NCI-H1694 (cell line): Measurements from ENCODE around the gene PTPRU.

Source experiments
- DNase-seq: peaks from one replicate; lab custom pipeline; 2025; lab: John Stamatoyannopoulos, UW

The PTPRU gene

GRCh38 chr1:29245876-29246275 is 9.6 kb downstream of the PTPRU start:
- peak; percentile 23 for DNase-seq

DNA sequence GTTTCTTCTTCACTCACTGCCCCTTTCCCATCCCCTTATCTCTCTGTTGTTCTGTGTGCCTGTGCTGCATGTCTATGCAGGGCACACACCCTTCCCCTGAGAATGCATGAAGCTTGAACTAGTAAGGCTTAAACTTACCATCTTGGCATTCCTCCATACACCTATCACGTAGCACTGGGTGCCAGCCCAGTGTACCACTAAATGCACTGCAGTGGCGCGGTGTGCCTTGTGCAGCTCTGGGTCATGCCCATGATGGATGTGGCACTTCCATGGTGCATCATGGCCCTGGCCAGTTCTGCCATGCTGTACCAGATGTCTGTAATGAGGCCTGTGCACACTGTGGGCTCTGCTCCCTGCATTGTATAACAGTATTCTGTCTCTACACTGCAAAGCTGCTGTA is 10.7 kb downstream of the PTPRU start:
- no peak for DNase-seq

- DNase-seq, result no peak
Observed at GRCh38 chr1:29247571-29248273, 11.4 kb downstream of the PTPRU start.

DNA sequence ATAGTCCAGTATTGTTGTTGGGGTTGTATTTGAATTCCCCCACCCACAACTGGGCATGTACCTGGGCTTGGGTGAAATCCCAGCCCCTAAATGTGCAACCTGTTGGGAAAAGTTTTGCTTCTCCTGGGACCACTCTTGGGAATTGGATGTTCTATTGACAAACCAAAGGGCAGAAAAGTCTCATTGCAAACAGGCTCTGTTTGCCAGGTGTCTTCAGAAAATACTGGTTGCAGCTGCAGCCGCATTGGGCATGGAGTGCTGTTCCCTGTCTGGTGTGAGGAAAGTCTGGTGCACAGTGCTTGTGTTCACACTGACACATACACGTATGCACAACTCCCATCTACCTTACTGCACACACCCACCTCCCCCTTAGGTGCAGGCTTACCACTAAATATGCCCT is 12.1 kb downstream of the PTPRU start:
- no peak for DNase-seq

DNA sequence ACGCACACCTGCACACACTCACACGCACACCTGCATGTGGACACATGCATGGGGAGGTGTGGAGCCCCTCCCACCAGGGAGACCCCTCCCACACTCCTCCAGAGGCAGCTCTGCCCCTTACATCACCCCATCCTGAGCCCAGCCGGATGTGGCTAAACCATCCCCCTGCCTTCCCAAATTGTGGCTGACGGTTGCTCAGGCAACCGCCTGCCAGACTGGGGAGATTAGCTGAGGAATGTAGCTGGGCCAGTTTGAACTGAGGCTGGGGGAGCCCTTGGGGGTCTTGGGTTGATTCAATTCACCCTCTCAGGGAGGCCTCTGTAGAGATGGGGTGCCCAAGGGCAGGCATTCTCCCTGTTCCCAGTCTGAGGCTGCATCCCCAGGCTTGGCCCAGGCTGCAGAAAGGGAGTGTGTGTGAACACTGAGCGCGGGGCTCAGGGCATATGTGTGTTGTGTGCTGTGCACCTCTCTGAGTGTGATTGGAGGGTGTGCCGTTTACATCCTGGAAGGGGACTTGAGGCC is 12.9 kb downstream of the PTPRU start:
- DNase-seq, result no peak

DNA sequence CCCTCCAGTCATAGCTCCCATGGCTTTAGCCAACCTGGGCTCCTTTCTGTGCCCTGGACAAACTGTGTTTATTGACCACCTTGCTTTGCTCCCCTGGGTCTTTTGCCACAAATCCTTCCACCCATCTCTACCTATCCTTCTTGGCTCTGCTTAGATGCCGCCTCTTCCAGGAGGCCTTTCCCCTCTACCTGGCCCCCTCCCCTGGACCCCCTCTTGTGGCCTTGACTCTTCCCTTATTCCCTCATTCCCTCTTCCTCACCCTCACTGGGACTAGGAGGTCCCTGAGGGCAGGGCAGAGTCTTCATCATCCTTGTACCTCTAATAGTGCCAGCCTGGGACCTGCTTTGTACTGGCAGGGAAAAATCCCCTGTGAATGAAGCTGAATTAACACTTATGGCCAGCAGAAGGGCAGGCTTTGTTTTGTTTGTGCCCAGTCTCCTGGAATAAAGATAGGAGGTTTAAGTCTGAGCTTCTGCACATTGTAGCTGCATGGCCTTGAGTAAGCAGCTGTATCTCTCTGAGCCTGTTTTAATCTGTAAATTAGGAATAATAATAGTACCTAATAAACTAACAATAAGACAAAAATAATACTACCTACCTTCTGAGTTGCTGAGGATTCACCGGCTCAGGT is 13.7 kb downstream of the PTPRU start:
- DNase-seq, result no peak

DNA sequence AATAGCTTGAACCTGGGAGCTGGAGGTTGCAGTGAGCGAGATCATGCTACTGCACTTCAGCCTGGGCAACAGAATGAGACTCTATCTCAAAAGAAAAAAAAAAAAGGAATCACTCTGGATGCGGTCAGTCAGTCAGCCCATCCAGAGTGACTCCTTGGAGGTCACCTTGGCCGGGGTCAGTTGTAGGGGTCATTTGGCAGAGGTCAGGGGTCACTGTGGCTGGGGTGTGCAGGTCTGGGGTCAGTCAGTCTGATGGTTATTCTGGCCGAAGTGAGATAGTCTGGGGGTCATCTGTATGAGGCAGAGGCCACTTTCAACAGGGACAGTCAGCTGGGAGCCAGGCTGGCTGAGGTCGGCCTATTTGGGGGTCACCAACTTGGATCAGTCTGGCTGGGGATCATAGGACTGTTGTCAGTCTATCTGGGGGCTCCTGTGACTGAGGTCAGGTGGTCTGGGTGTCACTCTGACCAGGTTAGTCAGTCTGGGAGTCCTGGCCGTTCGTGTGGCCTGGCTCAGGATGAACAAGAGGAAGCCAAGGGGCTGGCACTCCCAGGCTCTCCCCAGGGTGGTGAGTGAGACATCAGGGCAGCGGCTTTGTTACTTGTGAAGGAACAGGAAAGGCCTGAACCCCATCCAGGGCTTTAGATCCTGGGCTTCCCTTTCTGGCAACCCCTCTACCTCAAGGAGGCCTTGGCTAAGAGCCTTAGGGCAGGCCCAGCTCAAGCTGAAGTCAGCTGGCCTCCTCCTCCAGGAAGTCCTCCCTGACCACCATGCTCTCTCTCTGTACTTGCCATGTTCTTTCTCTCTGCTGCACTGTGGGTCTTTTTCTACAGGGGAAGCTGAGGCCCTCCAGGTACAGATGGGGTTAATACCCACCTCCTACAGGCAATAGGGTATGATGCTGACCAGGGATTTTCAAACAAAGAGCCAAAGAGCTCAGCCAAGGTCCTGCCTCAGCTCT is 15.1 kb downstream of the PTPRU start:
- no peak for DNase-seq

- DNase-seq, result no peak
Observed at GRCh38 chr1:29253180-29253579, 16.9 kb downstream of the PTPRU start.

DNA sequence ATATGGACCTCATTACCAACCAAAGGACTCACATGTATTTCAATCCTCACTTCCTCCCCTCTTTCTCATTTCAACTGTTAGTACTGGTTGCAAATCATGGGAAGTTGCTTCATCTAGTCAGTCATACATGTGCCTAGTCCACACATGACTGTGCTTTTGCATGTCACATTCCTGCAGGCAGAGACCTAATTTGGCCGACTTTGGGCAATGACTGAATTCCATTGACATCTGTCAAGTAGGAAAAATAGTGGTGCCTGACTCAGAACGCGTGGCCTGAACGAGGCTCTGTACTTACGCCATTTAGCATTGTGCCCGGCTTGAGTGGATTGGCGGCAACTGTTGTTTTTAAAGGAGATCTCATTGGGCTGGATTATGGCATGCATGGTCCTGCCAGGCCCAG is 18.0 kb downstream of the PTPRU start:
- DNase-seq, result no peak

GRCh38 chr1:29255134-29255666 is 18.9 kb downstream of the PTPRU start:
- DNase-seq, result no peak

DNA sequence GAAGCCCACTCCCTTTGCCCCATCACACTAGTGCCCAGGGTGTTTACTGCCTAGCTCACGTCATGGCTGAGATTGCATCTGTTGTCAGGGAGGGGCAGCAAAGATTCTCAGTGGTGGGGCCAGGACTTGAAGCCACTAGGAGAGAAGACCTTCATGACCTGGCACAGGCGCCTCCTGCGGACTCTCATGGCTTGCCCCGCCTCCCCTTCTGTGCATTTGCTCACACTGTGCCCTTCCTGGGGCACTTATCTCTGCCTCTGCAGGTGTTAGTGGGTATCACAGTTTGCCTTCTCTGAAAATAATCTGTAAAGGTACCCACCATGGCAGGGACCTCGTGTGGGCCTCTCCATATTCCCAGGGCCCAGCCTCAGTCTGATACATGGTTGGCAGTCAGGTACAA is 20.1 kb downstream of the PTPRU start:
- peak; percentile 11 for DNase-seq

- peak; percentile 42 for DNase-seq
Observed at GRCh38 chr1:29256979-29257804, 20.9 kb downstream of the PTPRU start.

GRCh38 chr1:29258189-29258975 is 22.1 kb downstream of the PTPRU start:
- no peak for DNase-seq

DNA sequence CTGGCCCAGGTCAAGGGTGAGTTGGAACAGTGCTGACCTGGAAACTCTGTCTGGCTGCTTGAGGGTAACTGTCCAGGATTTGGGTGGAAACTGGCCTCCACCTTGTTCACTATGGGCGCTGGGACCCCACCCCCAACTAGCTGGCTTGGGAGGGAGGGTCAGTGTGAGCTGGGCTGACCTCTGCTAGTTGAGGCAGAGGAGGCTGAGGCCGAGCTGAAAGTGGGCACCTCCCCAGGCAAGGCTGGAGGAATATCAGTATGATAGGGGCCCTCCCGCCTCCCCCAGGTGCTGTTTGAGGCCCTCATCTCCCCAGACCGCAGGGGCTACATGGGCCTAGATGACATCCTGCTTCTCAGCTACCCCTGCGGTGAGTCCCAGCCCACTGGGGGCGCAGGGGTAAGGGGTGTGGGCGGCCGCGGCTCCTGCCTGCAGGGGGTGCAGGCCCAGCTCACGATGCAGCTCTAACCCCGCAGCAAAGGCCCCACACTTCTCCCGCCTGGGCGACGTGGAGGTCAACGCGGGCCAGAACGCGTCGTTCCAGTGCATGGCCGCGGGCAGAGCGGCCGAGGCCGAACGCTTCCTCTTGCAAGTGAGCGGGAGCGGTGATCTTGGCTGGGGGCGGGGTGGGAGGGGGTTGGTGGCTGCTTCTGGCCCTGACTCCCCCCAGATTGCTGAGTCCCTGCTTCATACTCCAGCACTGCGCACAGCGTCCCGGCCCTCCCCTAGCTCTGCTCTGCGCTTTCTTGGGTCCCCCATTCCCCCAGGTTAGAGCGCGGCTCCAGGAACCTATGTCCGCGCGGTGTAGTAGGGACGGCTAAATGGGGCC is 22.9 kb downstream of the PTPRU start:
- no peak for DNase-seq

DNA sequence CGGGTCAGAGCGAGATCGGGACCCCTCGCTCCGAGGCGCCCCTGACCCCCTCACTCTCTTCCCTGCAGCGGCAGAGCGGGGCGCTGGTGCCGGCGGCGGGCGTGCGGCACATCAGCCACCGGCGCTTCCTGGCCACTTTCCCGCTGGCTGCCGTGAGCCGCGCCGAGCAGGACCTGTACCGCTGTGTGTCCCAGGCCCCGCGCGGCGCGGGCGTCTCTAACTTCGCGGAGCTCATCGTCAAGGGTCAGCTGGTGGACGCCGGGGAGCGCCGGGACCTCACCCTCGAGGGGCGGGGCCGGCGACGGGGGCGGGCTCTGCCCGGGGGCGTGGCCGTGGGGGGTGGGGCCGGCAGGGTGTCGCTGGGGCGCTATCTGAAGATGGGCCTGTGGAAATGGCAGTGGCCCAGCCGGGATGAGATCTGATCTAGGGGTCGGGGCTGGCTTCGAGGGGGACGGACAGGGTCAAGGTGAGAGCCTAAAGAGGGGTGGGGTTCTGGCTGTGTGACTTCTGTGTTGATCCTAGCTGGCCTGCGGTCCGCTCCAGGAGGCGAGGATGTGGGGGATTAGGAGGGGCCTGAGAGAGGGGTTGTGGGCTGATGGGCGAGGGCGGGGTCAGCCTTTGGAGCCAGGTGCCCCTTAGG is 23.6 kb downstream of the PTPRU start:
- no peak for DNase-seq

GRCh38 chr1:29260531-29260930 is 24.2 kb downstream of the PTPRU start:
- DNase-seq, result no peak

- no peak for DNase-seq
Observed at GRCh38 chr1:29264773-29265389, 28.6 kb downstream of the PTPRU start.

DNA sequence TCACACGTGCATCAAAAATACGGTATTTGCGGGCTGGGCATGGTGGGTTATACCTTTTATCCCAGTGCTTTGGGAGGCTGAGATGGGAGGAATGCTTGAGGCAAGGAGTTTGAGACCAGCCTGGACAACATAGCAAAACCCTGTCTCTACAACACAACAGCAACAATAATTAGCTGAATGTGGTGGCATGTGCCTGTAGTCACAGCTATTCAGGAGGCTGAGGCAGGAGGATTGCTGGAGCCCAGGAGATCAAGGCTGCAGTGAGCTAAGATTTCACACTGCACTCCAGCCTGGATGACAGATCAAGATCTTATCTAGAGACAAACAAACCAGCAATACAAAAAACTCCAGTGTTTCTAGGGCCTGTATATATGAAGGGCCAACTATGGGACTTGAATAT is 30.6 kb downstream of the PTPRU start:
- DNase-seq, result no peak
